ENCODE results near the gene AGAP2. TPM values are rescaled to one million over a fixed set of nuclear protein-coding genes. Genes with fewer than 3 reads are reported as not detected.

The AGAP2 gene
- polyA plus RNA-seq, 1 donor = 8.6 TPM

DNA sequence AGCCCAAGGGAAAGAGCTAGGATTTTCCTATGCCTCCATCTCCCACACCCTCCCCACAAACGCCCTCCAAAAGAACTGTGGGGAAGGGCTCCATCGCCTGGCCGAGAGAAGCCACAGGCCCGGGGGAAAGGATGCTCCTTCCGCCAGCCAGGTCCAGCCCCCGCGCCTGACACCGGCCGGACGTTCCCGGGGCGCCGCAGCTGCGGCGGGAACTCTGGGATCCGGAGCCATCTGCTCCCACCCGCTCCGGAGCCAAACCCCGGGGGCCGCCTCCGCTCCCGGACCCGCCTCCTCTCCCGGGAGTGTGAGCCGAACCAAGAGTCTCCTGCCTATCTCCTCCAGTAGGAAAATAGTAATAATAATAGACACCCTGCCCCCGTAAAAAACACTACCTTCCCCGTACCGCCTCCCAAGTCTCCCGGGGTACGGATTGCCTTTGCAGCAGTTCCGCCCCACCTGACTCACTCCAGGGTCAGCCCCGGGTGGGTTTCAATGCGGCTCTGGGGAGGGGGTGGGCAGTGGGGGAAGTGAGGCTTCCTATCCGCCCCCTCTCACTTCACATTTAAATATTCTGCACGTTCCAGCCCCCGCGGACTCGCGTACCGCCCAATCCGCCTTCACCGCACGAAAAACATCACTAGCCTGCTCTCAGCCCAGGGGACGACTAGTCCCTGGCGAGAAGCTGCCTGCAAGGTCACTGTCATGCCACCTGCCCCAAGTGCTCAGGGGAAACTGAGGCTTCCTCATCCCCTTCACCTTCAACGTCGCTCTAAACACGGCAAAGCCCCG is 2.4 kb downstream of the AGAP2 start:
- DNase-seq = no peak

DNA sequence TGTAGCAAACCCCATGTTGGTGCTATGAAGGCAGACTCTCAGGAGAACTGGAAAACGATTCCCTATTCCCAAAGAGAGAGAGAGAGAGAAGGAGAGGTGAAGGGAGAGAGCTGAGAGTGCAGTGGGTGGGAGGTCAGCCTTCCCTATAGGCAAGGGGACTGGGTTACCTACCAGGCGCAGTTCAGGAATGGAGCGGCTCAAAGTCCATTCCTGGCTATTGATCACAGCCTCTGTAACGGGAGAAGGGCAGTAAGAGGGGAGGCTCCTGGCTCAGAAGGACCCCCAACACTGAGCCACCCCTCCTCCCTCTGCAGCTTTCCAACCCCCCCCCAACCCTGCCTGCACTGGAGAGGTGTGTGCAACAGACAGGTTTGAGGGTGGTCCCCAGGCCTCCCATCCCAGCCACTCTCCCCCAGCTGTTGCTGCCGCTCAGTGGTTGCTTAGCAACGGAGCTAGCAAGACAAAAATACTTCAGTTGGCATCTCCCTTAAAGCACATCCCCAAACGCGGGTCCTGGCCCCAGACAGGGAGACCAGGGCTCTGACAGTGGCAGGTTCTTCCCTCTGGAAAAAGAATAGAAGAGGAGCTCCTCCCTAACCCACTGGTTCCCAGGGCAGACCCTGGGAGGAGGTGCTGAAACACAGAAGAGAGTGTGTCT is 3.2 kb downstream of the AGAP2 start:
- no peak for DNase-seq

DNA sequence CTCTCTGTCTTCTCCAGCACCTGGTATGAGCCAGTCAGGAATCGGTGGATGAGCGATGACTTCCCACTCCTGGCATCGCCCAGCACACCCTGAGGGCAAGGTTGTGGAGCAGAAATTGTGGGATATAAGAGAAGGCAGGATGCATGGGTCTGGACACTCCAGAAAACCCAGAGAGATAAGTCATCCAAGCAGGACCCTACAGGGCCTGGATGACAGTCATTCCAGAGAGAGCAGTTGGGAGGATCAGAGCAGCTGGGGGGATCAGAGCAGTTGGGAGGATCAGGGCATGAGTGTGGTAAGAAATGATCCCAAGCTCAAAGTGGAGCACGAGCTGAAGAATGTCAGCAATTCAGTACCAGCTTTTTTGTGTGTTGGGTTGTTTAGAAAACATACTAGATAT is 4.0 kb downstream of the AGAP2 start:
- no peak for DNase-seq

DNA sequence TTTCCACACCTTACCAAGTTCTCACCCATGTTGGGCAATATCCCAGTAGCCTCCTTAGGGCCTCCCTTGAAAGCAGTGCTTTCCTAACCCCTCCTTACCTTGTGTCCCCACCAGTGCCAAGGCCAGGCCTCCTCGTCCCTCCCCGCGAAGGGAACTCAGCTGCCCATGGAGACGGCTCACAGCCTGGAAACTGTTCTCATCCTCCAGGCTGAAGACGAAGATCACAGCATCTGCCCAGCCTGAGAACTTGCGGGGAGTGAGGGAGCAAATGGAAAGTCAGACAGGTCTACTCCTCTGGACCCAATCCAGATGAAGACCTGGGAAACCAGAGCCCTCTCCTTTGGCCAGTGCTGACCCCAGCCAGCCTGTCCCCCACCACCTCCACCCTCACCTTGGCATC is 4.6 kb downstream of the AGAP2 start:
- DNase-seq = no peak

DNA sequence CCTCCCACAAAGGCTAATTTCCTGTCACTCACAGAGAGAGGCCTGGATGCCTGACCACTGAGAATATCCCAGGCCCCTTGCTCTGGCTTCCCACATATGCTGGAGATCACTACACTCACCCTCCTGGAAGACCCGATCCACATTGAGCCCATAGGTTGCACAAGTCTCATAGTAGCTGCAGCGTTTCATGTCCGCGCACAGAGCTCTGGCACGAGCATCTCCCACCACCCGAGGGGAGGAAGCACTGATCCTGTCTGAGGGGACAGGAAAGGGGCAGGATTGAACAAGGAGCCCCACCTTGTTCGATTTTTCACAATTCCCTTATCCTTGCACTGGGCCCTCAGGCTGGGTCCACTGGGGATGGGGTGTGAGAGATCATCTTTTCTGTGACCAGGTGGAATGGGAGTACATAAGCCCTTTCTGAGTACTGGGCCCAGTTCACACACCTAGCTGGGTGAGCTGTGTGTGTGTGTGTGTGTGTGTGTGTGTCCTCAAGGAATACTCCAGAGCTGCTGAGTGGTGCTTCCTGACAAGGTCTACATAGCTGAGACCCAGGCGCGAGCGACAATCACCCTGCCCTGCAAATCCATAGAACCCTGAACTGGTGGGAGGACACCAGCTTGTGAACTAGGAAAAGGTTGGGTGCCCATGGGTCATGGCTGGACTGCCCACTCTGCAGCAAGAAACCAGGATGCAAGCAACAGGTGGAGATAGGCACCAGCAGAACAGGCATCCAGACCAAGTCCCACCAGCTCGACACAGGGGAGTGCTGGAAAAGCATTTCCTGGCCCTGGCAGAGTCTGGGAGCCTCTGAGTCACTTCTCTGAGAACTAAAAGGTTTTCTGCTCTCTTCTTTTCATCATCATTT is 5.6 kb downstream of the AGAP2 start:
- no peak for DNase-seq

DNA sequence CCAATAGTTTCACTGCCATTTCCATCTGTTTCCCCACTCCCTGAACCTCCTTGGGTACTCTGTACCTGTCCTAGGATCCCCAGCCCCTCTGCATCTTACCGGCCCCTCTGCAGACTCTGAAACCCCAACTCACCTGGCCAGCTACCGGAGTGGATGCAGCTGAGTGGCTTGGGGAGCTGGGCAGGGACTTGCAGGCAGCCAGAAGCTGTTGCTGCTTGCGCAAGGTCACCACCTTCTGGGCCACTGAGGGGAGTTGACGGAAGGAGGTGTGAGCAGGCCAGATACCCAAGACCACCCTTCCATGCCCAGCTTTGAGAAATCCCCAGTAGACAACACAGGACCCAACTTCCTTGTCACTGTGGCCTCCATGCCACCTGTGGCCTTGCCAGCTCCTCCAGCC is 6.3 kb downstream of the AGAP2 start:
- DNase-seq = no peak

DNA sequence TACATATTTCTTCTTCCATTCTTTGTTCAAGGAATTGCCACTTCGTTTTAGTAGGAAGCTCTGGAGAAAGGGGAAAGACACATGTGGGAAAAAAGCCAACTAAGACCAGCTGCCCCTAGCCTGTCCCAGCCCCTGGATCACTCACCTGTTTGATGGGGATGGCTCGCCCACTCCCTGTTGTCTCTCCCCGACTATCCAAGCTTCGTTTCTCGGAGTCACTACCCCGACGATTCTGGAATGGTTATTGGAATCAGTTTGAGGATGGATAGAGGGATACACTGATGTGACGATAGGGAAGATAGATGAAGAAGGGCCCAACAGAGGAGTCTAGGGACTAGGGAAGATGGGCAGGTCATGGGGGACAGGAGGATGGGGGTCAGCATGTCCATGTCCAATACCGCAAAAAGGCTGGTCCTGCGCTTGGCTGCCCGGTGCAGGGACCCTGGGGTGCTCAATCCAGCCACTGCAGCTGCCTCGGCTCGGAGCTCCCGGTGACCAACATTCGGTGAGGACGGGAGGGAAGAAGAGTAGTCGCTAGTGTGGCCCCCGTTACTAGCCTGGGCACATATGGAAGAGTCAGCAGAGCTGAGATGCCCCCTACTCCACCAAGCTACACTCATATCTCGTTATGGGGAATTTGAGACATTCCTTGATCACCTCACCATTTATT is 7.0 kb downstream of the AGAP2 start:
- DNase-seq = no peak

DNA sequence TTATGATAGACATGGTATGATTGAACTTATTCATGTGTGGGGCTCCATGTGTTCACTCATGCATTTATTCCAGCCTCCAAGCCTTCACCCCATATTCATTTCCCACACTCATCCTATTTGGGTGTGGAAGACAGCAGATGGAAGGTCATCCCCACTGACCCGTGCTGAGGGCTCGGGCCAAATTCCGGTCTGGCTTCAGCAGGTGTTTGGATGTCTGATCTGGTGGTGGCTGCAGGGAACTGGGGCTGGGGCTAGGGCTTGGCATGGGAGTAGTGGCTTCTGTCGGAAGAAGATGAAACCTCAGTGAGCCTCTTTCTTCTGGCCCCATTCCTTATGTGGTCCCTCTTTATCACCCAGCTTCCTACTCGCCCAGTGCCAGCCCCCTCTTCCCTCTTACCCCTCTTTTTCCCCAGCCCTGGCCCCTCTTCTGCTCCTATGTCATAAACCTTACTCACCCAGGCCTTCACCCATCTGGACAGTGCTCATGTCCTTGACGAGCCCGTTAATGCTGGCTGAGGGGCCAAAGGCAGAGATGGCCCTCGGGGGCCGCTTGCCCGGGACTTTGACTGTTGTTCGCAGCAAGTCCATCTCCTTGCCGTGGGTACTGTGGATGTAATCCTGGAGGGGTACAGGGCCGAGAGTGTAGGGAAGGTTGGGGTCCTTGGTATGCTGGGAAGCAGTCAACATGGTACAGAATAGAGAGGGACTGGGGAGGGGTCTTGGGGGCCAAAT is 8.0 kb downstream of the AGAP2 start:
- no peak for DNase-seq

DNA sequence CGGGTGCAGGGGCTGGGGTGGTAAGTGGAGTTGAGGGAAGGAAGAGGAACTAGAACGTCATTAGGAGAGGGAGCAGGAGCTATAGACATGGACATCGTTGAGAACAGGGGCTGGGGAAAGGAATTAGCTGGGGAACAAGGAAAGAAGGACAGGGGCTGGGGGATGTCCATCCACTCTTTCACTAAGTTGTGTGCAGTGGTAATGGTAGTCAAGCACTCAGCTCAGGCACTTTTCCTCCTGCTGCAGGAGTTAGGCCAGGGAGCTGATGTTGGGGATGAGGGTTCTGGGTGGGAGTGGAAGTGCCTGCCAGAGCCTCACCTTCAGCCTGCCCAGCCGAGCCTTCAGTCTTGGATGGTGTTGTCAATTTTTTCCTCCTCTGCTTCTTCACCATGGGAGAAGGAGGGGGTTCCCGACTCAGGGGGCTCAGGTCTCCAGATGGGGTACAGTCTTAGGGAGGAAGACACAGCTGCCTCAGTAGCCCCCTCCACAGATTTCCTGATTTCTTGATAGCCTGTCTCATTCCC is 9.2 kb downstream of the AGAP2 start:
- DNase-seq = no peak

DNA sequence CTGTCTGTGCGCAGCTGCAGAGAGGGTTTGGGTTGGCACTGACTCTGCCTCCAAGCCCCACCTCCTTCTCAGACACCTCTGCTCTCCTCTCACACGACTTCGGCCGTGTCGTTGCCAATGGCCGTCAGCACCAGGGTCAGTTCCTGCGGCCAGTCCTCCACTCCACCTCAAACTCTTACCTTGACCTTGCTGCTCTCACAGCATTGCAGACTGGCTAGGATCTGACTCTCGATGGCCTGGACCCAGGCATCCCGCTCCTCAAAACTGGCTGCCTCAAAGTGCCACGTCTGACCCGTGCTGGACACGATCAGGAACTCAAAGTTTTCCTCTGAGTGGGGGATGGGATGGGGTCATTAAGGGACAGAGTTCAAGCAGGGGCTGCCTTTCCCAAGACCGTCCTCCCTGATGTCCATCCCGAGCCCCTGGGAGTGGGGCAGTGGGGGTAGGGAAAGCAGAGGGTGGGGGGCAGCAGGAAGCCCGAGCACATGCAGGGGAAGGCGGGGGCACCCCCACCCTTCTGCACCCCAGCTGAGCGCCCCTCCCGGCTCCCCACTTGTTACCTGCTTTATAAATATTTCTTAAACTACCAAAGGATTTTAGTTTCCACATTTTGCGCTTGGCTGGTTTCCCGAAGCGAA is 10.7 kb downstream of the AGAP2 start:
- DNase-seq = no peak

DNA sequence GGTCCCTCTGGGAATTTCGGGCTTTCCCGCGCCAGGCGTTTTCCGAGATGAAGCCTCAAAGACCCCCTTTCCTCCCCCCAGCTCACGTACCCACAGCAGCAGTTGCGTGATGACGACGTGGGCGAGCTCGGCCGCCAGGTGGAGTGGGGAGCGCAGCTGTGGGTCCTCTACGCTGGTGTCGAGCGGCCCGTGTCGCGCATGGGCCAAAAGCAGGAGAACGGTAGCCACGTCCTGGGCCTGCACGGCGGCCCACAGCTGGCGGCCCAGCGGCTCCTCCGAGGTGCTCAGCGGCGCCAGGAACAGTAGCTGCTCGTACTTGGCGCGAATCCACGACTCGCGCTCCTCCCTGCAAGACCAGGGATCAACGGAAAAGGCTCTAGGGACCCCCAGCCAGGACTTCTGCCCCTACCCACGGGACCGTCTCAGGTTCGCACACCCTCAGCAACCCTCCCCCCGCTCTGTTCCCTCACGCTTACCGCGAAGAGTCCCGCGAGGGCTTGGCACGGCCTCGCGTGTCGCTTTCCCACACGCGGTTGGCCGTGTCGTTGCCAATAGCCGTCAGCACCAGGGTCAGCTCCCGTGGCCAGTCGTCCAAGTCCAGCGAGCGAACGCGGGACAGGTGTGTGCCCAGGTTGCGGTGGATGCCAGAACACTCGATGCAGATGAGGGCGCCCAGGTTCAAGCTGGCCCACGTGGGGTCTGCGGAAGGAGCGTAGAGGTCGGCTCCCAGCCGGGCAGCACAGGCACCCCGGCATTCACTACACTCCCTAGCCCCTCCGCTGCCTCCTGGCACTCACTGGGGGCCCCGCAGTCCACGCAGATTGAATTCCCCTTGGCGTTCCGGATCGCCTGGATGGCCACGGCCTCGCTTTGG is 11.4 kb downstream of the AGAP2 start:
- no peak for DNase-seq

DNA sequence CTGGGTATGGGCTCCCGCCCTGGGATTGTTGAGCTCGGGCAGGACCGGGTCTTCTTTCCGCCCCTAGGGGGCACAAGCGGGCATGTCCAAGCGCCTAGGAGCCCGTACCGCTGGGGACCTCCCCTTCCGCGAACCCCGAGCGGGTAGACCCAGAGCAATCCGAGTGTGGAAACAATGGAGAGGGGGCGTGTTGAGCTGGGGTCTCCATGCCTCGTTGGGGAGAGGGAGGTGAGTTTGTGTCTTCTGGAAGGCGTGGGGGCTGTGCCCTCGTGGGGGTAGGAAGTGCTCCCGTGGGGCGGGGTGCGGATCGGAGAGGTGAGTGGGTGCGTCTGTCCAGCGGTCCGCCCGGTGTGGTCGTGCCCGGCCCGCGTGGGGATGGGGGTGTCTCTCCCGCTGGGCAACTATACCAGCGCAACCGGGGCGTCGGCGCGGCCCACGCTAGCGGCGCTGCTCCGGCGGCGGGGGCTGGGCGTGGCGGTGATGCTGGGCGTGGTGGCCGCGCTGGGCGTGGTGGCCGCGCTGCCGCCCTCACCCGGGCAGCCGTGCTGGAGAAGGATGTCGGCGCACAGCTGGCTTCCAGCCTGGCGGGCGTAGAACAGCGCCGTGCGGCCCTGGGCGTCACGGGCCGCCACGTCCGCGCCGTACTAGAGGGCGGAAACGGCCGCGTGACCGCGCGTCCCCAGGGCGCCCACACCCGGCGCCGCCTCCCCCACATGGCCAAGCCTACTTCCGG is 12.2 kb downstream of the AGAP2 start:
- peak; percentile 74 for DNase-seq

DNA sequence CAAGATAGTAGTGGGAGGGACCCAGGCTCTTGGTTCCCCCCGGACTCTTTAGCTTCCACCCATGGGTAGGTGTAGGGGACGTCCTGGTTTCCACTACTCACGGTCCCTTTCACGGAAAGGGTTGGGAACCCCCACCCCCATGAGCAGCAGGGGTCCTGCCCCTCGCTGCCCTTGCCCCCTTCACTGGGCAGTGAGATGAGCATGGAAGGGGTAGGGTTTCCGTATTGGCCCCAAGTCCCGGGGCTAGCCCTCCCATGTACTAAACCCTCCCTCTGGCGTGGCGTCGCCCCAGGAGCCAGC is 12.7 kb downstream of the AGAP2 start:
- no peak for DNase-seq

DNA sequence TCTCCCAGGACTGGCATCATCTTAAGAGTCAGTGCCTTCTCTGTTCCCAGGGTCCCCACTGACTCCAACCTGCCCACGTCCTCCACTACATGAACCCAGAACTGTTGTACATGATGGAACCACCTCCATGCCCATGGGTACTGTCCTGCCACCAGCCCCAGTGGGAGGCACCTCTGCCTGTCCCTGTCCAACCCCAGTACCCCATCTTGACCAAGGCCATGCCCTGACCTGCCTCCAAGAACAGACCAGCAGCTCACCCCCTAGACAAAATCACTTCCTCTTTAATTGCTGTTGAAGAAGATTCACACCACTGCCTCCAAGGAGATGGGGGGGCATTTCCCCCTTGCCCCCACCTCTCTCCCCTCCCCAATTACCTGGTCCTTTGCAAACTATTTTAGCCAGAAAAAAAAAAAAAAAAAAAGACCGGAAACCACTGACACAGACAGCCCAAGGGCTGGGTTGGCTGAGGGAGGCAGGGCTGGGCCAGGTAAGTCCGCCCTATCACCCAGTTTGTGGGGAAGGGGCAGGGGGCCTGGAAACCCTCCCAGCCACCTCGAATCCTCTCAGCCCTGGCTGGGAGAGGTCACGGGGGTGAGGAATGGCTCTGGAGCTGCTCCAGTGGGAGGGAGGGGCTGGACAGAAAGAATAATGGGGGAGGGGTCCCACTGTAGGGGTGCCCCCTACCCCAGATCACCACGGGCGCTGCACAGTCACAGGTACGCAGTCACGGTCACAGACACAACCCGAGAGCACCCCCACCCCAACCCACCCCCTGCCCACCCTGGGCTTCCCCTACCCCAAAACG is 13.4 kb downstream of the AGAP2 start:
- no peak for DNase-seq

DNA sequence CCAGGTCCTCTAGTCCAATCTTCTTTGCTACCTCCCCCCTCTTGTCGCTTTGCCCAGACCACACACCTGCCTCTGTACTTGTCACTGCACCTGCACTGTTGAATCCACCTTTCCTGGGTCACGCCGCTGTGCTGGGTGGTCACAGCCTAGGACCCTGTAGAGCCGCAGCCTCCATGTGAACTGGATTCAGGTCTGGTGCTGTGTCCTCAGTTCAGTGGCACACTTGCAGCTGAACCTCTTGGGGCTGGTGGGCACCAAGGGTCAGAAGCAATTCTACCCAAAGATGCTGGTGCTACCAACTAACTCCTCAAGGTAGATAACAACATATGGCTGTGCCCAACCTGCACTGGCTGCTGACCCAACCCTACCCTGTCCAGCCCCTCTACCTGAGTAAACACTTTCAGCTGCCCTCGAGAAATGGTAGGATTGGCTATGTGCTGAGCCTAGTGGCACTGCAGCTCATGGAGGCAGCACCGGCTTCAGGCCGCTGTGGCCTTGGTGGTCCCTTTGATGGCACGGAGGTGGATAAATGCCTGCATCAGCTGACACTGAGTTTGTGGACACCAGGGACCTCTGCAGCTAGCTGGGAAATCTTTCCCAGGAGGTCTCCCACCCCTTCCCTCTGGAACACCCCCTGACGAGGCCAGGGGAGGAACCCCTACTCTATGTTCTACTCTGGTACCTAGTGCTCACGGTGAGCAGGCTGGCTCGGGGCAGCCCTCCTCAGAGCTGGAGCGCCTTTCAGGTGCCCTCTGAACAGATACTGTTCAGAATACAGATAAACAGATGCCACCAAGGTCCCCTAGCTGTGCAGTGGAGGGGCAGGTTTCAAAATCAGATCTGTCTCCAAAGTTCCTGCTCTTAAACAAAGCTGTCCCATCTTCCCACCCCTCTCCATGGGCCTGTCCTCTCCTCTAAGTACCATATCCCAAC is 14.3 kb downstream of the AGAP2 start:
- DNase-seq = no peak

DNA sequence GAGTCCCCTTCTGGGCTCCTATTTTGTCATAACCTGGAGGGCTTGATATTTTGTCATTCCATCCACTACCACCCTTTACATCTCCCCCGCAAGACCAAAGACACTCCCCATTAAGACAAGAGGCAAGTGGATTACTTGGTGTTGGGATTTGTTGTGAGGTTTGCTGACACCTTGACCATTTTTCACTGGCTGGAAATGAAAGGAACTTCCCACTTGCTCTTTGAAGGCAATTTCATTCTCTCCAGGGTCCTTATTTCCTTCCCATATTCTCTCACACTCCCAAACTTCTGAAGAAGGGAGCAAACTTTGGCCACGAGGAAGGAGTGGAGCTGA is 14.9 kb downstream of the AGAP2 start:
- no peak for DNase-seq

DNA sequence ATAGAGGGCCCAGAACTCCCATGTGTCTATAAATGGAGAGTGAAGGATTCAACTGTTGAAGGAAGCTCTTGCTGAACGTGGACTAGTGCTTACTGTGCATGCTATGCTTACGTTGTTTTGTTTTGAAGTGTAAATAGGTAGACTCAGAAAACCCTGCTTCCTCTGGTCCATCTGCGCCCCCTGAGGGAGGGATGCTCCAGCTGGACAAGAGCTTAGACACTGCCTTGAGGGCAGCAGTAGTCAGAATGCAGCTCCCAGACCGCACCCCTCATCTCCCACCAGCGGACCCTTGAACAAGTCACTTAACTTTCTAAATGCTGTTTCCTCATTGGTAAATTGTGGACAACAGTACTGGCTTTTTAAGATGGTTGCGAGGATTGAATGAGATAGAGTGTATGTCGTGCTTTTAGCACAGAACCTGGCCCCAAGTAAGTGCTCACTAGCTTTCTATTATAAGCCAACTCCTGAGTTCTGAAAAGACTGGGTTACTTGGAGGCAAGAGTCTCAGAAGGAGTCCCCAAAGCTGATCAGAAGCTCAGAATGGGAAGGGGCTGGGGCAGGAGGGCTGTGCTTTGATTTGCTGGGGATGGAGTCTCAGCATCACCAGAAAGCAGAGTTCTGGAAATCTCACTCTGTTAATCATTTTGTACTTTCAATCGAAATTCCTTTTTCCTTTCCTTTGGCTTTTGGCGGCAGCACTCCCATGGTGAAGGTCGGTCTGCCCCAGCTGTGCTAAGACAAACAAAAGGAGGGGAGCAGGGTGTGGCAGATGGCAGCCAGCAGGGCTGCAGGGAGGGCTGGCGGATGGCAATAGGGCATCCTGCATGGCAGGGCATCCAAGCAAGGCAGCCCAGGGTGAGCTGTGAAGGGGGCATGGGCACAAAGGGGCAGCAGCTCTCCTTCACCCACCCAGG is 15.6 kb downstream of the AGAP2 start:
- no peak for DNase-seq

Data from hindlimb muscle (tissue), 1 donor.